Gastrocnemius medialis (tissue), 4 donors: ENCODE data around the gene NR3C2. TPM values are rescaled to one million over a fixed set of nuclear protein-coding genes. Genes with fewer than 3 reads are reported as not detected.
"Not testable (repeated sequence)": the region's sequence is repeated elsewhere in the genome, so short reads cannot be mapped to it uniquely, and the experiment has no call there.

Experiments
- ATAC-seq, 2 donors: fragments of 150-250 bp; one replicate each; pipeline ENCODE4 v1.9.1; 2016
- DNase-seq, 2 donors: peaks; one replicate each; pipeline ENCODE4 v3.0.0-alpha.2; 2019
- H3K27ac ChIP-seq, 4 donors: fragments of 200-600 bp; sonication (generic); 1 replicate in 1 of 4; 2 replicates in 3 of 4; pipeline ENCODE4 v1.5.1; 2016 to 2018; ENCODE audit warnings: mild to moderate bottlenecking in 2 of 4, moderate library complexity in 1 of 4
- H3K27me3 ChIP-seq, 3 donors: fragments of 200-600 bp; sonication (generic) in 2 of 3; 1 replicate in 1 of 3; 2 replicates in 2 of 3; pipeline versions ENCODE4 v1.5.1 to v1.6.0; 2016 to 2019; ENCODE audit warnings: mild to moderate bottlenecking in 1 of 3, moderate library complexity in 1 of 3
- H3K36me3 ChIP-seq, 2 donors: fragments of 200-600 bp; sonication (generic) in 1 of 2; one replicate each; pipeline ENCODE4 v1.5.1; 2017 to 2018
- H3K4me1 ChIP-seq, 2 donors: fragments of 200-600 bp; sonication (generic) in 1 of 2; one replicate each; pipeline ENCODE4 v1.5.1; 2016 to 2017; ENCODE audit warnings: mild to moderate bottlenecking in 2 of 2
- H3K4me3 ChIP-seq, 4 donors: fragments of 200-600 bp; sonication (generic) in 3 of 4; 1 replicate in 1 of 4; 2 replicates in 3 of 4; pipeline ENCODE4 v1.5.1; 2016 to 2019; ENCODE audit warnings: mild to moderate bottlenecking in 2 of 4
- H3K9me3 ChIP-seq, 3 donors: fragments of 200-600 bp; sonication (generic) in 2 of 3; 1 replicate in 1 of 3; 2 replicates in 2 of 3; pipeline ENCODE4 v1.5.1; 2016 to 2019
- CTCF ChIP-seq, 5 experiments: fragments of 450-650 bp in 3 of 5; fragments of 200-600 bp in 2 of 5; sonication (generic) in 2 of 5; IDR thresholded peaks in 4 of 5; conservative IDR thresholded peaks in 1 of 5; 1 replicate in 4 of 5; 2 replicates in 1 of 5; pipeline ENCODE4 v1.5.1; 2016 to 2019; ENCODE audit warnings: antibody characterized with exemption in 5 of 5, mild to moderate bottlenecking in 3 of 5, moderate library complexity in 3 of 5
- POLR2A ChIP-seq, 2 donors: fragments of 450-650 bp; IDR thresholded peaks; one replicate each; pipeline ENCODE4 v1.6.1; 2017; ENCODE audit warnings: antibody characterized with exemption in 2 of 2, mild to moderate bottlenecking in 2 of 2, moderate library complexity in 2 of 2
- in situ Hi-C, 4 donors: fragments of 200-750 bp; cut with MboI; loops; one replicate each; pipeline versions ENCODE4 v1.15.0 to v1.8.0; 2017; ENCODE audit warnings: low sequenced_read_pairs in 4 of 4
- intact Hi-C: fragments of 100-400 bp; cut with DNase I; formaldehyde crosslinking; loops from one replicate; pipeline ENCODE4 v1.15.1; 2023; ENCODE audit warnings: low total_unique reads
- total RNA-seq, 4 donors: library from RNA; depleted of rRNA; stranded (reverse); fragments of >200 nt; gene quantifications; one replicate each; pipeline versions ENCODE4 v1.1.0 to v1.2.3, GENCODE V29; 2016

Gene NR3C2
- total RNA-seq, 4 donors from 2014 or later: 5.6 to 10.4 (median 8.1) TPM

GRCh38 chr4:148124512-148124911 lies 317.7 kb downstream of the NR3C2 start:
- H3K36me3 ChIP-seq: no peaks in the 10 kb centered on the region
- H3K9me3 ChIP-seq: peaks cover 0 to 11% (median 0%) of the 10 kb centered on the region in 3 donors
- TF ChIP-seq CTCF (IDR thresholded peaks at IDR 0.05 in 4 of 5, conservative IDR thresholded peaks at IDR 0.05 in 1 of 5) (no peak), POLR2A (IDR thresholded peaks at IDR 0.05) (no peak)
- no peak for ATAC-seq
- DNase-seq: no peak
- H3K27ac ChIP-seq: no peak overlapping the region
- H3K4me3 ChIP-seq: no peak overlapping the region
- H3K27me3 ChIP-seq: no peaks in the 10 kb centered on the region
- in situ Hi-C loops: no loop called here
- intact Hi-C loops: no loop called here
- no peaks in the 10 kb centered on the region for H3K4me1 ChIP-seq

- H3K9me3 ChIP-seq: peaks cover 0 to 11% (median 0%) of the 10 kb centered on the region in 3 donors
- H3K36me3 ChIP-seq, in situ Hi-C loops, H3K27me3 ChIP-seq, ATAC-seq, H3K27ac ChIP-seq, H3K4me1 ChIP-seq, H3K4me3 ChIP-seq, intact Hi-C loops, DNase-seq: not testable (repeated sequence)
Observed at GRCh38 chr4:148123161-148123560, 319.1 kb downstream of the NR3C2 start.

- Histone ChIP-seq H3K36me3 (no peaks in the 10 kb centered on the region), H3K27ac (no peak overlapping the region), H3K4me3 (no peak overlapping the region), H3K4me1 (peaks cover 0 to 3% of the 10 kb centered on the region in 2 donors), H3K9me3 (peaks cover 0 to 11% (median 0%) of the 10 kb centered on the region in 3 donors), H3K27me3 (no peaks in the 10 kb centered on the region)
- intact Hi-C loops: no loop called here
- in situ Hi-C loops: no loop called here
- DNase-seq: no peak
- ATAC-seq: no peak
- no peak for TF ChIP-seq POLR2A (IDR thresholded peaks at IDR 0.05)
Observed at GRCh38 chr4:148120216-148120615, 322.0 kb downstream of the NR3C2 start.

- peaks cover 0 to 3% of the 10 kb centered on the region in 2 donors for H3K4me1 ChIP-seq
- H3K27me3 ChIP-seq: no peaks in the 10 kb centered on the region
- H3K36me3 ChIP-seq: peaks cover 0 to 7% of the 10 kb centered on the region in 2 donors
- peak overlapping the region in 1 of 4 donors; percentile 23 for H3K27ac ChIP-seq
- in situ Hi-C loops: no loop called here
- peak in 1 of 2 donors; percentile 47 for ATAC-seq
- H3K9me3 ChIP-seq: no peaks in the 10 kb centered on the region
- H3K4me3 ChIP-seq: no peak overlapping the region
- TF ChIP-seq POLR2A (IDR thresholded peaks at IDR 0.05) (no peak), CTCF (IDR thresholded peaks at IDR 0.05 in 4 of 5, conservative IDR thresholded peaks at IDR 0.05 in 1 of 5) (no peak)
- intact Hi-C loops: no loop called here
- DNase-seq: no peak
Observed at GRCh38 chr4:148118633-148119032, 323.6 kb downstream of the NR3C2 start.

GRCh38 chr4:148118179-148118578 lies 324.0 kb downstream of the NR3C2 start:
- no peak for DNase-seq
- no peak for TF ChIP-seq POLR2A (IDR thresholded peaks at IDR 0.05)
- TF ChIP-seq CTCF (IDR thresholded peaks at IDR 0.05 in 4 of 5, conservative IDR thresholded peaks at IDR 0.05 in 1 of 5): no peak
- Histone ChIP-seq H3K36me3 (peaks cover 0 to 11% of the 10 kb centered on the region in 2 donors), H3K27me3 (no peaks in the 10 kb centered on the region), H3K27ac (peak overlapping the region in 1 of 4 donors; percentile 23), H3K4me1 (peaks cover 0 to 3% of the 10 kb centered on the region in 2 donors), H3K4me3 (no peak overlapping the region), H3K9me3 (no peaks in the 10 kb centered on the region)
- intact Hi-C loops: no loop called here
- in situ Hi-C loops: no loop called here
- ATAC-seq: peak in 1 of 2 donors; percentile 48

- DNase-seq (no peak), ATAC-seq (no peak)
- Histone ChIP-seq H3K4me3 (no peak overlapping the region), H3K4me1 (peaks cover 0 to 3% of the 10 kb centered on the region in 2 donors), H3K36me3 (peaks cover 0 to 15% of the 10 kb centered on the region in 2 donors), H3K27ac (no peak overlapping the region), H3K27me3 (no peaks in the 10 kb centered on the region), H3K9me3 (no peaks in the 10 kb centered on the region)
- no peak for TF ChIP-seq CTCF (IDR thresholded peaks at IDR 0.05 in 4 of 5, conservative IDR thresholded peaks at IDR 0.05 in 1 of 5)
- no peak for TF ChIP-seq POLR2A (IDR thresholded peaks at IDR 0.05)
- intact Hi-C loops (no loop called here), in situ Hi-C loops (no loop called here)
Observed at GRCh38 chr4:148116969-148117368, 325.2 kb downstream of the NR3C2 start.
